ENCODE data around the gene ATP1A3.

DNA sequence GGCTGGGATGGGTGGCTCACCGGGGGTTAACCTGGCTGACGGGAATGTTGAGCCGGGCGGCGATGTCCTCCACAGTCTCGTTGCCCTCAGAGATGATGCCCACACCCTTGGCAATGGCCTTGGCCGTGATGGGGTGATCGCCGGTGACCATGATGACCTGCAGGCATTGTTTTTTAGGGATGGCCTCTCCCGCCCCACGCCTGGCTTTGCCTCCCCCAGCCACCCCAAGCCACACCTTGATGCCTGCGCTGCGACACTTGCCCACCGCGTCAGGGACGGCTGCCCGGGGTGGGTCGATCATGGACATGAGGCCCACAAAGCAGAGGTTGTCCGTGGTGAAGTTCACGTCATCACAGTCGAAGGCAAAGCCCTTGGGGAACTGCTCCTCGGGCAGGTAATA, 16.1 kb downstream of the ATP1A3 start:
- TF ChIP-seq GATA2 (IDR thresholded peaks at IDR 0.05; ENCODE audit: low read depth, low read length) = no peak
- no peak for TF ChIP-seq GATA3 (IDR thresholded peaks at IDR 0.05; ENCODE audit: low read depth, low read length)

All from SH-SY5Y (cell line).